Measurements from ENCODE around the gene EHD2.
"Not testable (repeated sequence)": the region's sequence is repeated elsewhere in the genome, so short reads cannot be mapped to it uniquely, and the experiment has no call there.

The EHD2 gene

DNA sequence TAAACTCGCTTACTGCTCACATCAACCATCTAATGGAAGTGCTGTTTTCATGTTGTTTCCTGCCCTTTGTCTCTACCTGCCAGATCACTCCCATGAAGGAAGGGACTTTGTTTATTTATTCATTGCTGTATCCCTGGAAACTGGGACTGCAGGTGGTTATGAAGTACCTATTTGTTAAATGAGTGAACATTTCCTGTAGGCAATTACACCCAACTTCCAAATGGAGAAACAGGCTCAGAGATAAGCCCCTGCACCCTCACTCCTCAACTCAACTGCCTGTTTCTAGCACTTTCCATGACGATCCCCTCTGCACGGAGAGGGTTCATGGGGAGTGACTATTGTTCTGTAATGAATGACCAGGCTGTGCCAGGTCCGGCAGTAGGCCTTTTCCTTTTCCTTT lies 63.3 kb downstream of the EHD2 start:
- no peak for DNase-seq

DNA sequence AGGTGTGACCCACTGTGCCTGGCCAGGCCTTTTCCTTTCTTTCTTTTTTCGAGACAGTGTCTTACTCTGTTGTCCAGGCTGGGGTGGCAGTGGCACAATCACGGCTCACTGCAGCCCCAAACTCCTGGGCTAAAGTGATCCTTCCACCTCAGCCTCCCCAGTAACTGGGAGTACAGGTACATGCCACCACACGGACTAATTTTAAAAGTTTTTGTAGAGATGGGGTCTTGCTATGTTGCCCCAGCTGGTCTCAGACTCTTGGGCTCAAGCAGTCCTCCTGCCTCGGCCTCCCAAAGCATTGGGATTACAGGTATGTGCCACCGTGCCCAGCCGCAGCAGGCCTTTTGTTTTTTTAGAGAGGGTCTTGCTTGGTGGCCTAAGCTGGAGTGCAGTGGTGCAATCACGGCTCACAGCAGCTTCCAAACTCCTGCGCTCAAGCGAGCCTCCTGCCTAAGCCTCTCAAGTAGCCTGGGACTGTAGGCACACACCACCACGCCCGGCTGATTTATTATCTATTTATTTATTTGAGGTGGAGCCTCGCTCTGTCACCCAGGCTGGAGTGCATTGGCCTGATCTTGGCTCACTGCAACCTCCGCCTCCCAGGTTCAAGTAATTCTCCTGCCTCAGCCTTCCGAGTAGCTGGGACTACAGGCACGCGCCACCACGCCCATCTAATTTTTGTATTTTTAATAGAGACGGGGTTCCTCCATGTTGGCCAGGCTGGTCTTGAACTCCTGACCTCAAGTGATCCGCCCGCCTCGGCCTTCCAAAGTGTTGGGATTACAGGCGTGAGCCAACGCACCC lies 64.2 kb downstream of the EHD2 start:
- DNase-seq: not testable (repeated sequence)

GRCh38 chr19:47778049-47778953 lies 65.1 kb downstream of the EHD2 start, which contains the start of gene SELENOW:
Gene SELENOW, plus strand, starts transcription at chr19:47778703. Its CDS starts 83 bp downstream, at chr19:47778786.
- DNase-seq: peak; percentile 46 to 66

- no peak for DNase-seq
These were observed 65.7 kb downstream of the EHD2 start for GRCh38 chr19:47778954-47779351.

GRCh38 chr19:47779524-47780214 lies 66.4 kb downstream of the EHD2 start:
- DNase-seq: no peak

DNA sequence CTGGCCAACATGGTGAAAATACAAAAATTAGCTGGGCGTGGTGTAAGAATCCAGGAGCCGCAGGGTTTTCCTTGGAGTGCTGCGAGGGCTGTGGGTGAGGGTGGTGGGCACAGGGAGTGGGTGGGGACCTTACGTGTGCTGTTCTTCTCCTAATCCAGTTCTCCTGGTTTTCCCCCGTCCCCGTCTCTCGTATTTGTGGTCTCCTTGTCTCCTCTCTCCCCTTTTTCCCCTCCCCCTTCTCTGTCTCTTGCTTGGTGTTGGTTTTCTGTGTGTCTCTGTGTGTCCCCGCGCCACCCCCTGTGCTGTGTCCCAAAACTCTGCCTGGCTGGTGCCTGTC lies 67.0 kb downstream of the EHD2 start:
- DNase-seq: no peak

DNA sequence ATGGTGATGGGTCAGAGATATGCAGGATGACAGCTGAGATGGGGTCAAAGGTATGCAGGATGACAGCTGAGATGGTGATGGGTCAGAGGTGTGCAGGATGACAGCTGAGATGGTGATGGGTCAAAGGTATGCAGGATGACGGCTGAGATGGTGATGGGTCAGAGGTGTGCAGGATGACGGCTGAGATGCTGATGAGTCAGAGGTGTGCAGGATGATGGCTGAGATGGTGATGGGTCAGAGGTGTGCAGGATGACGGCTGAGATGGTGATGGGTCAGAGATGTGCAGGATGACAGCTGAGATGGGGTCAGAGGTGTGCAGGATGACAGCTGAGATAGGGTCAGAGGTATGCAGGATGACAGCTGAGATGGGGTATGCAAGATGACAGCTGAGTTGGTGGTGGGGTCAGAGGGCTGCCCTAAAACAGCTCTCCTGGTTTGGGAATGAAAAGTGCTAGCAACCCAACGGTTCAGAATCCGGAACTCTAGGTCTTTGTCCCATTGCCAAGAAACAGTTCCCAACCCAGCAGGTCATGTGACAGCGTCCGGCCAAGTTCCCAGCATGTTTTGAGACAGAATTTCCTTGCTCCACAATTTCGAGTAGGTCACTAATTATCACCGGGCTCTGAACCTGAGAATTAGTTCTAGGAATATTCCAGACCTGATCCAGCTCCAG lies 68.5 kb downstream of the EHD2 start:
- DNase-seq: no peak

DNA sequence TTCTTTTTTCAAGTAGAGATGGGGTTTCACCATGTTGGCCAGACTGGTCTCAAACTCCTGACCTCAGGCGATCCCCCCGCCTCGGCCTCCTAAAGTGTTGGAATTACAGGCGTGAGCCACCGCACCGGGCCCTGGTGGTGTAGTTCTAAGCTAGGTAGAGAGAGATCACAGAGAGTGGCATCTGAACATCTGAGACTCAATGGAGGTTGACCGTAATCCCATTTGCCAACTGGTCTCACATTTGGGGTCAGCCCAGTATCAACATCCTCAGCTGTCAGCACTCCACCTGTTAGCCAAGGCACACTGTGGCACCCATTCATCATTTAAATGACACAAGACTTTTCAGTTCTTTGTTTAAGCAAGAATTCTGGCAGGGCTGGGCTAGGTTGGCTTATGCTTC lies 73.3 kb downstream of the EHD2 start:
- DNase-seq: no peak

DNA sequence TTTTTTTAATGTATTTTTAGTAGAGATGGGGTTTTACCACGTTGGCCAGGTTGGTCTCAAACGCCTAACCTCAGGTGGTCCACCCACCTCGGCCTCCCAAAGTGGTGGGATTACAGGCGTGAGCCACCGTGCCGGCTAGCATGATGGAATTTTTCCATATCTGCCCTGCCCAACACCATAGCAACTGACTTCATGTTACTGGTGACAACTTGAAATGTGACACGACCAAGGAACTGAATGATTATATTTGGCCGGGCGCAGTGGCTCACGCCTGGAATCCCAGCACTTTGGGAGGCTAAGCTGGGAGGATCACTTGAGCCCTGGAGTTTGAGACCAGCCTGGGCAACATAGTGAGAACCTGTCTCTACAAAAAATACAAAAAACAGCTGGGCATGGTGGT lies 74.1 kb downstream of the EHD2 start:
- DNase-seq: not testable (repeated sequence)

DNA sequence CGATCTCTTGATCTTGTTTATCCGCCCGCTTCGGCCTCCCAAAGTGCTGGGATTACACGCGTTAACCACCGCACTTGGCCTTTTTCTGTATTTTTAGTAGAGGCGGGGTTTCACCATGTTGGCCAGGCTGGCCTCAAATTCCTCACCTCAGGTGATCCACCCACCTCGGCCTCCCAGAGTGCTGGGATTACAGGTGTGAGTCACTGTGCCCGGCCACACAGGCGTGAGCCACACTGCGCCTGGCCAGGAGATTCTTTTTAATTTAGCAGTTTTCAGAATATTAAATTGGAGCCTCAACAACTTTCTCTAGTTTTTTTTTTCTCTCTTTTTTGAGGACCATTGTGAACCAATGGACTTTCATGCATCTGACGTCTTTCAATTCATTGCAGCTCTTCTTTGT lies 76.6 kb downstream of the EHD2 start:
- DNase-seq: not testable (repeated sequence)

DNA sequence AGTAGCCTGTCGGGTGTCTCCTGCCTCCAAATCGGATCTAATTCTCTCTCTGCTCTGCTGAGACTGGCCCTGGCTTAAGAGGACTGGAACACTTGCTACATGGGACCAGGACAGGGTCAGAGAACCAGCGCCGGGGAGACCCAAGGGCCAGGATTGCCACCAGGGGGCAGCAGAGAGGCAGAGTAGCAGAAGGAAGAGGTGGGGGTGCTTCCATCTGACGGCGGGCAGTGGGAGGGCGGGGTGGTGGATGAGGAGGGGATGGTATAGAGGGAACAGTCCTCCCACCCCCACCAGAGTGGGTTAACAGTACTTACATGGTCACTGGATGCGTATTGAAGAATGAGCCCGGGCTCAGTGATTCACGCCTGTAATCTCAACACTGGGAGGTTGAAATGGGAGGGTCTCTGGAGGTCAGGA lies 77.2 kb downstream of the EHD2 start:
- DNase-seq: peak; percentile 61 to 78

GRCh38 chr19:47792616-47793015 lies 79.4 kb downstream of the EHD2 start:
- no peak for DNase-seq

All from Kasumi-1 (cell line).